Nephron (organoid): Measurements from ENCODE around the gene THRB.
A peak's percentile ranks its signal among the peaks of the same experiment; 100 is the strongest.

Experiments used
- H3K27ac Mint-ChIP-seq, 3 experiments: 2 replicates each; pipeline ENCODE4 v1.8.0; 2020; ENCODE audit warnings: mixed read lengths in 3 of 3, mild to moderate bottlenecking in 2 of 3, moderate library complexity in 1 of 3
- H3K27me3 Mint-ChIP-seq: 2 replicates; pipeline ENCODE4 v1.8.0; 2021; ENCODE audit warnings: low read depth, mild to moderate bottlenecking, moderate library complexity, mixed read lengths
- H3K36me3 Mint-ChIP-seq: 2 replicates; pipeline ENCODE4 v1.8.0; 2020; ENCODE audit warnings: low read depth, mixed read lengths
- H3K4me1 Mint-ChIP-seq: 2 replicates; pipeline ENCODE4 v1.8.0; 2020; ENCODE audit warnings: mixed read lengths
- H3K4me3 Mint-ChIP-seq, 3 experiments: 2 replicates each; pipeline ENCODE4 v1.8.0; 2020; ENCODE audit warnings: mild to moderate bottlenecking in 3 of 3, mixed read lengths in 3 of 3, moderate library complexity in 2 of 3
- H3K9me3 Mint-ChIP-seq: 2 replicates; pipeline ENCODE4 v1.8.0; 2020; ENCODE audit warnings: mixed read lengths
- CTCF ChIP-seq, 3 experiments: fragments of 200-600 bp; sonication (generic); IDR thresholded peaks; one replicate each; pipeline ENCODE4 v1.5.0; 2021; ENCODE audit warnings: antibody characterized with exemption in 3 of 3; ENCODE audit not compliant: unreplicated experiment in 3 of 3

The THRB gene

GRCh38 chr3:24498796-24499195 is 4.1 kb upstream of the THRB start:
- Mint-ChIP-seq H3K27ac (no peak overlapping the region), H3K27me3 (peaks cover 50% of the 10 kb centered on the region), H3K9me3 (no peaks in the 10 kb centered on the region), H3K4me1 (no peaks in the 10 kb centered on the region), H3K4me3 (no peak overlapping the region), H3K36me3 (no peaks in the 10 kb centered on the region)
- no peak for TF ChIP-seq CTCF (IDR thresholded peaks at IDR 0.05; ENCODE audit: unreplicated experiment in 3 of 3)

- no peak overlapping the region for H3K27ac Mint-ChIP-seq
- H3K9me3 Mint-ChIP-seq = no peaks in the 10 kb centered on the region
- TF ChIP-seq CTCF (IDR thresholded peaks at IDR 0.05; ENCODE audit: unreplicated experiment in 3 of 3) = no peak
- H3K36me3 Mint-ChIP-seq = no peaks in the 10 kb centered on the region
- H3K27me3 Mint-ChIP-seq = peaks cover 54% of the 10 kb centered on the region
- peak overlapping the region in 1 of 3 experiments; percentile 26 for H3K4me3 Mint-ChIP-seq
- no peaks in the 10 kb centered on the region for H3K4me1 Mint-ChIP-seq
Observed at GRCh38 chr3:24498391-24498790, 3.7 kb upstream of the THRB start.

- Mint-ChIP-seq H3K4me1 (no peaks in the 10 kb centered on the region), H3K4me3 (peak overlapping the region in 1 of 3 experiments; percentile 26), H3K27me3 (peaks cover 59% of the 10 kb centered on the region), H3K36me3 (no peaks in the 10 kb centered on the region), H3K27ac (no peak overlapping the region), H3K9me3 (no peaks in the 10 kb centered on the region)
- TF ChIP-seq CTCF (IDR thresholded peaks at IDR 0.05; ENCODE audit: unreplicated experiment in 3 of 3) = no peak
Observed at GRCh38 chr3:24497942-24498341, 3.3 kb upstream of the THRB start.

GRCh38 chr3:24496529-24497482 is 2.2 kb upstream of the THRB start:
- Mint-ChIP-seq H3K4me1 (no peaks in the 10 kb centered on the region), H3K9me3 (no peaks in the 10 kb centered on the region), H3K4me3 (peak overlapping the region; percentile 91 to 96 (median 95)), H3K27ac (peak overlapping the region in 2 of 3 experiments; percentile 14 to 42), H3K36me3 (no peaks in the 10 kb centered on the region), H3K27me3 (peaks cover 70% of the 10 kb centered on the region)
- peak; percentile 26 to 40 (median 29) for TF ChIP-seq CTCF (IDR thresholded peaks at IDR 0.05; ENCODE audit: unreplicated experiment in 3 of 3)

- H3K9me3 Mint-ChIP-seq = no peaks in the 10 kb centered on the region
- peak overlapping the region; percentile 14 to 96 (median 84) for H3K27ac Mint-ChIP-seq
- H3K27me3 Mint-ChIP-seq = peaks cover 84% of the 10 kb centered on the region
- peak in 2 of 3 experiments; percentile 5 to 25 for TF ChIP-seq CTCF (IDR thresholded peaks at IDR 0.05; ENCODE audit: unreplicated experiment in 3 of 3)
- peak overlapping the region; percentile 91 to 96 (median 95) for H3K4me3 Mint-ChIP-seq
- H3K36me3 Mint-ChIP-seq = no peaks in the 10 kb centered on the region
- no peaks in the 10 kb centered on the region for H3K4me1 Mint-ChIP-seq
Observed at GRCh38 chr3:24495326-24495994, 810 bp upstream of the THRB start.
